ENCODE results near the gene XKRX.

XKRX gene

GRCh38 chrX:100944601-100945000 is 15.9 kb upstream of the XKRX start:
- H3K4me1 ChIP-seq, result no peaks in the 10 kb centered on the region
- no peaks in the 10 kb centered on the region for H3K9me3 ChIP-seq
- no peaks in the 10 kb centered on the region for H3K27me3 ChIP-seq
- H3K4me2 ChIP-seq, result no peak overlapping the region
- no peak overlapping the region for H3K4me3 ChIP-seq
- no peak for TF ChIP-seq Cebpa-rat (IDR thresholded peaks at IDR 0.05)
- no peaks in the 10 kb centered on the region for H4K20me1 ChIP-seq
- H3K9ac ChIP-seq, result no peak overlapping the region
- H3K36me3 ChIP-seq, result no peaks in the 10 kb centered on the region
- no peak overlapping the region for H3K27ac ChIP-seq

GRCh38 chrX:100939333-100939732 is 10.6 kb upstream of the XKRX start:
- Histone ChIP-seq H3K4me1 (no peaks in the 10 kb centered on the region), H3K4me3 (no peak overlapping the region), H3K27ac (no peak overlapping the region), H3K9me3 (no peaks in the 10 kb centered on the region), H4K20me1 (no peaks in the 10 kb centered on the region), H3K36me3 (no peaks in the 10 kb centered on the region), H3K27me3 (no peaks in the 10 kb centered on the region), H3K4me2 (no peak overlapping the region), H3K9ac (no peak overlapping the region)
- TF ChIP-seq Cebpa-rat (IDR thresholded peaks at IDR 0.05), result no peak

- peaks cover 8% of the 10 kb centered on the region for H3K9me3 ChIP-seq
- H3K9ac ChIP-seq, result no peak overlapping the region
- H3K4me3 ChIP-seq, result no peak overlapping the region
- no peak overlapping the region for H3K27ac ChIP-seq
- no peak overlapping the region for H3K4me2 ChIP-seq
- H3K27me3 ChIP-seq, result no peaks in the 10 kb centered on the region
- no peak for TF ChIP-seq Cebpa-rat (IDR thresholded peaks at IDR 0.05)
- H3K4me1 ChIP-seq, result no peaks in the 10 kb centered on the region
- no peaks in the 10 kb centered on the region for H3K36me3 ChIP-seq
- H4K20me1 ChIP-seq, result no peaks in the 10 kb centered on the region
These were observed 7.0 kb upstream of the XKRX start for GRCh38 chrX:100935767-100936166.

GRCh38 chrX:100931925-100932285 is 3.2 kb upstream of the XKRX start:
- Histone ChIP-seq H3K4me1 (no peaks in the 10 kb centered on the region), H3K36me3 (no peaks in the 10 kb centered on the region), H3K27me3 (no peaks in the 10 kb centered on the region), H3K4me3 (no peak overlapping the region), H4K20me1 (no peaks in the 10 kb centered on the region), H3K27ac (no peak overlapping the region), H3K4me2 (no peak overlapping the region), H3K9ac (no peak overlapping the region), H3K9me3 (peaks cover 8% of the 10 kb centered on the region)
- TF ChIP-seq Cebpa-rat (IDR thresholded peaks at IDR 0.05), result no peak

- Histone ChIP-seq H3K9ac (no peak overlapping the region), H3K27ac (no peak overlapping the region), H3K4me1 (no peaks in the 10 kb centered on the region), H3K4me3 (no peak overlapping the region), H3K9me3 (peaks cover 8% of the 10 kb centered on the region), H3K36me3 (no peaks in the 10 kb centered on the region), H3K27me3 (no peaks in the 10 kb centered on the region), H3K4me2 (no peak overlapping the region), H4K20me1 (no peaks in the 10 kb centered on the region)
- TF ChIP-seq Cebpa-rat (IDR thresholded peaks at IDR 0.05), result no peak
These were observed 2.7 kb upstream of the XKRX start for GRCh38 chrX:100931218-100931924.

- H3K4me2 ChIP-seq, result no peak overlapping the region
- no peak overlapping the region for H3K9ac ChIP-seq
- no peak overlapping the region for H3K4me3 ChIP-seq
- no peaks in the 10 kb centered on the region for H4K20me1 ChIP-seq
- peaks cover 5% of the 10 kb centered on the region for H3K9me3 ChIP-seq
- H3K27me3 ChIP-seq, result no peaks in the 10 kb centered on the region
- H3K4me1 ChIP-seq, result no peaks in the 10 kb centered on the region
- no peaks in the 10 kb centered on the region for H3K36me3 ChIP-seq
- H3K27ac ChIP-seq, result no peak overlapping the region
- no peak for TF ChIP-seq Cebpa-rat (IDR thresholded peaks at IDR 0.05)
These were observed 2.3 kb downstream of the XKRX start for GRCh38 chrX:100926453-100926852.

GRCh38 chrX:100924375-100924774 is 4.3 kb downstream of the XKRX start:
- H3K36me3 ChIP-seq, result no peaks in the 10 kb centered on the region
- no peak overlapping the region for H3K27ac ChIP-seq
- no peaks in the 10 kb centered on the region for H3K4me1 ChIP-seq
- no peak overlapping the region for H3K4me2 ChIP-seq
- no peak overlapping the region for H3K9ac ChIP-seq
- no peak for TF ChIP-seq Cebpa-rat (IDR thresholded peaks at IDR 0.05)
- no peaks in the 10 kb centered on the region for H3K9me3 ChIP-seq
- H3K27me3 ChIP-seq, result no peaks in the 10 kb centered on the region
- H3K4me3 ChIP-seq, result no peak overlapping the region
- H4K20me1 ChIP-seq, result no peaks in the 10 kb centered on the region

- H3K9me3 ChIP-seq, result no peaks in the 10 kb centered on the region
- no peaks in the 10 kb centered on the region for H3K36me3 ChIP-seq
- H4K20me1 ChIP-seq, result no peaks in the 10 kb centered on the region
- TF ChIP-seq Cebpa-rat (IDR thresholded peaks at IDR 0.05), result no peak
- no peak overlapping the region for H3K4me2 ChIP-seq
- H3K4me3 ChIP-seq, result no peak overlapping the region
- no peak overlapping the region for H3K27ac ChIP-seq
- H3K27me3 ChIP-seq, result no peaks in the 10 kb centered on the region
- H3K4me1 ChIP-seq, result no peaks in the 10 kb centered on the region
- H3K9ac ChIP-seq, result no peak overlapping the region
These were observed 13.2 kb downstream of the XKRX start for GRCh38 chrX:100915562-100915961.

- no peak overlapping the region for H3K27ac ChIP-seq
- H4K20me1 ChIP-seq, result no peaks in the 10 kb centered on the region
- no peak overlapping the region for H3K4me3 ChIP-seq
- no peaks in the 10 kb centered on the region for H3K36me3 ChIP-seq
- H3K9me3 ChIP-seq, result no peaks in the 10 kb centered on the region
- H3K4me1 ChIP-seq, result no peaks in the 10 kb centered on the region
- no peaks in the 10 kb centered on the region for H3K27me3 ChIP-seq
- TF ChIP-seq Cebpa-rat (IDR thresholded peaks at IDR 0.05), result no peak
- H3K4me2 ChIP-seq, result no peak overlapping the region
- H3K9ac ChIP-seq, result no peak overlapping the region
These were observed 15.6 kb downstream of the XKRX start for GRCh38 chrX:100913111-100913510.

- Histone ChIP-seq H3K27me3 (no peaks in the 10 kb centered on the region), H3K4me3 (no peak overlapping the region), H3K36me3 (no peaks in the 10 kb centered on the region), H4K20me1 (no peaks in the 10 kb centered on the region), H3K4me1 (no peaks in the 10 kb centered on the region), H3K27ac (no peak overlapping the region), H3K9ac (no peak overlapping the region), H3K4me2 (no peak overlapping the region), H3K9me3 (no peaks in the 10 kb centered on the region)
- no peak for TF ChIP-seq Cebpa-rat (IDR thresholded peaks at IDR 0.05)
These were observed 17.0 kb downstream of the XKRX start for GRCh38 chrX:100911731-100912130.

GRCh38 chrX:100905620-100906019 is 23.1 kb downstream of the XKRX start:
- no peak overlapping the region for H3K4me3 ChIP-seq
- H3K27ac ChIP-seq, result no peak overlapping the region
- H4K20me1 ChIP-seq, result no peaks in the 10 kb centered on the region
- H3K36me3 ChIP-seq, result no peaks in the 10 kb centered on the region
- no peak overlapping the region for H3K9ac ChIP-seq
- H3K4me2 ChIP-seq, result no peak overlapping the region
- no peaks in the 10 kb centered on the region for H3K4me1 ChIP-seq
- TF ChIP-seq Cebpa-rat (IDR thresholded peaks at IDR 0.05), result no peak
- H3K9me3 ChIP-seq, result no peaks in the 10 kb centered on the region
- H3K27me3 ChIP-seq, result no peaks in the 10 kb centered on the region

Measured in BLaER1 (cell line).